Measurements from ENCODE around the gene DAW1. TPM values are rescaled to one million over a fixed set of nuclear protein-coding genes. Genes with fewer than 3 reads are reported as not detected.

DAW1 gene
- total and polyA plus RNA-seq, 2 of the 4 experiments (the other 2 are of a cell fraction): 0.86 to 1.4 TPM

DNA sequence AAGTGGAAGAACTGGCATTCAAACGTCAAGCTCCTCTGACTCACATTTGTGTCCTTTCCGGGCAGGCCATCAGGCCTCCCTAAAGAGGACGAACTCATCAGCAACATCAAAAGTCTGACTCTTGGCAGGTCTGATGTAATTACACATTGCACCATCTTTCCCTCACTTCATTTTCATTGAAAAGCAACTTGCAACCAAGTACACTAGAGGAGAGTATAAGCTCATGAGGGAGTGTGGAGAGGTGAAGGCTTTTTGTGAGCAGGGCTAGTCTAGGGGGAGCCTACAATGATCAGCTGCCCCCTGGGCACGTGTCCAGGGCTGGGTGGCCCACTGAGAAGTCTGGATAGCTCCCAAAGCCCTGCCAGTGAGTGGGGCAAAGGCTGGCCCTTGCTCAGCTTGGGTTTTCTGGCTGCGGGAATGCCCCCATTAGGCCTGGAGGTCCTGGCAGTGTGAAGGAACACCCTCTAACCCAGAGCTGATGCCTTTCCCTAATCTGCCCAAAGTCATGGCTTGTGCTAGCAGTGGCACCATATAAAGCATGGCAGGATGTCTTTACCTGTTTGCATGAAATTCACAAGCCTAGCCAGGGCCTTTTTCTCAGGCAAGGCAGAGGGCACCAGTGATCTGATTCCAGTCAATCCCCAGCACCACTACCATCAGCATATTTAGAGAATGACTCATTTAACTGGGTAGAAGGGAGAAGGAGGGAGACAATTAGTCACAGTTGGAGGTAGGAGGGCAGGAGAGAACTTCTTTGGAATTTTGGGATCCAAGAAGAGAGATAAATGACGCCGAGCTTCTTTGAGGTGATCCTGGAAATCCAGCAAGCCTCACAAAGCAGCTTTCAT is 8.5 kb upstream of the DAW1 start (continued):
- TF ChIP-seq, protein P1, sequence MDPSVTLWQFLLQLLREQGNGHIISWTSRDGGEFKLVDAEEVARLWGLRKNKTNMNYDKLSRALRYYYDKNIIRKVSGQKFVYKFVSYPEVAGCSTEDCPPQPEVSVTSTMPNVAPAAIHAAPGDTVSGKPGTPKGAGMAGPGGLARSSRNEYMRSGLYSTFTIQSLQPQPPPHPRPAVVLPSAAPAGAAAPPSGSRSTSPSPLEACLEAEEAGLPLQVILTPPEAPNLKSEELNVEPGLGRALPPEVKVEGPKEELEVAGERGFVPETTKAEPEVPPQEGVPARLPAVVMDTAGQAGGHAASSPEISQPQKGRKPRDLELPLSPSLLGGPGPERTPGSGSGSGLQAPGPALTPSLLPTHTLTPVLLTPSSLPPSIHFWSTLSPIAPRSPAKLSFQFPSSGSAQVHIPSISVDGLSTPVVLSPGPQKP (IDR thresholded peaks at IDR 0.05; ENCODE audit: borderline replicate concordance, low read depth, low read length): no peak

DNA sequence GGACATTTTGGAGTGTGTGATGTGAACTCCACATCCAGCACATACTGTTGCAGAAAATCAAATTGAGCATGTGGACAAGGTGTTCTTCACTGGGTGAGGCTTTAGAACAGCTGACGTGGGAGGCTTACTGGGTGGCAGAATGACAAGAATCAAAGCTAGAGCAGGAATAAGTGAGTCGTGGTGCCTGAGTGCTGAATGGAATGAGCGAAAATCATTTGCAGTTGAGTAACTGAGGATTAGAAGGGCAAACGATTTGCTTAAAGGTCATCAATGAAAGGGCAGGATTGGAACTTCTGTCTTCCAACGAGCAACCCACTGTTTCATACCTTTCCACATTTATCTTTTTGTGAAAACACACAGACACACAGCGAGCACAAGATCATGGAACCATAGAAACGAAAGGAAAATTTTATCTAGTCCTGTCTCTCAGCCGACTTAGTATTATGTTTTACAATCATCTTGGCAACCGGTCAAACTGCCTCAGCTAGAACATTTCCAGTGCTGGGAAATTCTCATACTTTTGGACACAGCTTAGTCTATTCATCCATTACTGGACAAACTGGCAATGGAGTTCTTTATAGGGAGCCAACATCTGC is 7.2 kb upstream of the DAW1 start:
- peaks cover 10% of the 10 kb centered on the region for H3K4me1 ChIP-seq (ENCODE audit: control insufficient read depth, insufficient read depth, low read length)
- BruUV-seq (replicated peaks): no TSS peak
- H2BK15ac ChIP-seq (ENCODE audit: low read depth, low read length): peak overlapping the region; percentile 51; the same call in 2 of the 3 replicates
- H4K91ac ChIP-seq (ENCODE audit: insufficient read depth, low read depth, low read length): peak overlapping the region; percentile 68
- peak overlapping the region; percentile 14; the same call in 1 of the 2 replicates for H3K18ac ChIP-seq (ENCODE audit: low read depth, low read length)
- in situ Hi-C loops (cut with MboI; ENCODE audit: low sequenced_read_pairs) (no loop called here), intact Hi-C loops (cut with micrococcal nuclease) (loop anchor here (5.0 kb wide), 2 partner anchors 47 to 207 kb away; no protein-coding TSS in a partner anchor), dilution Hi-C loops (cut with HindIII; ENCODE audit: low sequenced_read_pairs, unreplicated experiment) (no loop called here)
- H3K27me3 ChIP-seq (ENCODE audit: control insufficient read depth, insufficient read depth, low read length): no peaks in the 10 kb centered on the region
- no peak overlapping the region for H3K56ac ChIP-seq (ENCODE audit: extremely low read depth, insufficient read depth, low read length)
- DNase-seq (peak; percentile 49), ATAC-seq (ENCODE audit: low read depth) (no peak)
- H2AK9ac ChIP-seq (replicated peaks; ENCODE audit: low read depth, low read length, poor library complexity): no peak overlapping the region
- peak overlapping the region; percentile 69; the same call in 1 of the 2 replicates for H3K4ac ChIP-seq (ENCODE audit: low read depth, low read length)
- no peaks in the 10 kb centered on the region for H3K36me3 ChIP-seq (ENCODE audit: control insufficient read depth, insufficient read depth, low read length)
- no peak overlapping the region for H3K9ac ChIP-seq (ENCODE audit: low read depth, low read length)
- no peak overlapping the region for H3K4me3 ChIP-seq (ENCODE audit: insufficient read depth, low read depth, low read length)
- H2BK20ac ChIP-seq (ENCODE audit: low read depth, low read length): peak overlapping the region; percentile 74
- peak overlapping the region; percentile 65 for H2BK120ac ChIP-seq (ENCODE audit: low read depth, low read length)
- H3K79me1 ChIP-seq (ENCODE audit: low read depth in 1 of 2, low read length in 2 of 2): no peaks in the 10 kb centered on the region
- H2AFZ ChIP-seq (replicated peaks; ENCODE audit: low read length, poor library complexity): peak overlapping the region; percentile 40
- H4K5ac ChIP-seq (ENCODE audit: low read depth, low read length): no peak overlapping the region
- peak overlapping the region; percentile 9 for H2BK5ac ChIP-seq (ENCODE audit: low read depth, low read length, poor library complexity, severe bottlenecking)
- H3K14ac ChIP-seq (replicated peaks; ENCODE audit: low read depth, low read length): peak overlapping the region; percentile 55; the same call in 1 of the 2 replicates
- H4K20me1 ChIP-seq (ENCODE audit: insufficient read depth, low read length): no peaks in the 10 kb centered on the region
- ChIA-PET CTCF (no interaction called here), POLR2A (ENCODE audit: unreplicated experiment) (no interaction called here)
- H3K23ac ChIP-seq (ENCODE audit: low read depth, low read length): no peak overlapping the region
- H3K9me1 ChIP-seq (ENCODE audit: insufficient read depth, low read length): peaks cover 13% of the 10 kb centered on the region; the same call in 1 of the 2 replicates
- H3K9me3 ChIP-seq (ENCODE audit: control insufficient read depth, insufficient read depth, low read length): no peaks in the 10 kb centered on the region
- no peak overlapping the region for H3K27ac ChIP-seq (ENCODE audit: insufficient read depth, low read length)
- peak overlapping the region in 1 of 2 experiments; percentile 16; a peak in 1 of 4 replicates for H4K8ac ChIP-seq (ENCODE audit: low read depth in 2 of 2, low read length in 2 of 2)
- H2AK5ac ChIP-seq (ENCODE audit: low read depth, low read length): peak overlapping the region; percentile 41
- no peak overlapping the region for H3K4me2 ChIP-seq (ENCODE audit: low read depth, low read length)
- WGBS, 2 experiments (ENCODE audit: extremely low coverage in 2 of 2, insufficient read length in 1 of 2): 75% methylated on average over 4 of the region's 9 CpGs; no CpG with 5 or more reads in 1 of the 2 experiments
- TF ChIP-seq SMC3 (IDR thresholded peaks at IDR 0.05; ENCODE audit: low read depth, low read length) (no peak), MXI1 (IDR thresholded peaks at IDR 0.05; ENCODE audit: borderline replicate concordance, low read depth, low read length) (no peak), CHD1 (IDR thresholded peaks at IDR 0.05; ENCODE audit: low read depth, low read length) (no peak), RFX5 (IDR thresholded peaks at IDR 0.05; ENCODE audit: low read depth, low read length) (no peak), MAZ (IDR thresholded peaks at IDR 0.05; ENCODE audit: borderline replicate concordance, low read depth, low read length) (no peak), RAD21 (IDR thresholded peaks at IDR 0.05; ENCODE audit: low read length) (no peak), CEBPB (IDR thresholded peaks at IDR 0.05; ENCODE audit: low read depth, low read length) (no peak), RCOR1 (IDR thresholded peaks at IDR 0.05; ENCODE audit: insufficient replicate concordance, low read length) (no peak), BHLHE40 (IDR thresholded peaks at IDR 0.05; ENCODE audit: low read depth, low read length) (no peak), USF2 (IDR thresholded peaks at IDR 0.05; ENCODE audit: low read depth, low read length) (no peak)
- TF ChIP-seq, protein P1 (IDR thresholded peaks at IDR 0.05; ENCODE audit: borderline replicate concordance, low read depth, low read length): no peak

Measured in IMR-90 (cell line).